Mesenchymal stem cell (in vitro differentiated cells and primary cell): ENCODE data around the gene BAZ2A.

Source experiments
- DNase-seq: peaks from one replicate; pipeline ENCODE4 v3.0.0-alpha.2; 2013
- H2AFZ ChIP-seq: one replicate; pipeline ENCODE4 v1.6.1; 2013; ENCODE audit warnings: low read depth, mild to moderate bottlenecking, control low read depth, inconsistent platforms, low read length, moderate library complexity
- H2AK5ac ChIP-seq: 2 replicates; pipeline ENCODE4 v1.6.1; 2013; ENCODE audit warnings: low read length, moderate library complexity, mild to moderate bottlenecking, inconsistent platforms; ENCODE audit not compliant: severe bottlenecking
- H2BK120ac ChIP-seq: one replicate; pipeline ENCODE4 v1.6.1; 2013; ENCODE audit warnings: low read depth, mild to moderate bottlenecking, inconsistent platforms, low read length, moderate library complexity
- H2BK12ac ChIP-seq, 2 experiments: one replicate each; pipeline ENCODE4 v1.6.1; 2013; ENCODE audit warnings: inconsistent platforms in 2 of 2, low read length in 2 of 2, mild to moderate bottlenecking in 2 of 2, moderate library complexity in 2 of 2, control low read depth in 1 of 2
- H2BK15ac ChIP-seq: one replicate; pipeline ENCODE4 v1.6.1; 2013; ENCODE audit warnings: mild to moderate bottlenecking, low read depth, inconsistent platforms; ENCODE audit not compliant: poor library complexity, severe bottlenecking
- H2BK5ac ChIP-seq: 2 replicates; pipeline ENCODE4 v1.6.1; 2013; ENCODE audit warnings: low read depth, mild to moderate bottlenecking, low read length, control low read depth, inconsistent platforms; ENCODE audit not compliant: poor library complexity, severe bottlenecking
- H3K14ac ChIP-seq, 2 experiments: one replicate each; pipeline ENCODE4 v1.6.1; 2013; ENCODE audit warnings: inconsistent platforms in 2 of 2, low read length in 2 of 2, control low read depth in 1 of 2, mild to moderate bottlenecking in 1 of 2, moderate library complexity in 1 of 2
- H3K18ac ChIP-seq, 2 experiments: one replicate each; pipeline ENCODE4 v1.6.1; 2013; ENCODE audit warnings: inconsistent platforms in 2 of 2, low read length in 2 of 2, control low read depth in 1 of 2, low read depth in 1 of 2, mild to moderate bottlenecking in 1 of 2
- H3K23ac ChIP-seq, 2 experiments: one replicate each; pipeline ENCODE4 v1.6.1; 2013; ENCODE audit warnings: inconsistent platforms in 2 of 2, low read length in 2 of 2, mild to moderate bottlenecking in 2 of 2, moderate library complexity in 2 of 2, control low read depth in 1 of 2
- H3K27ac ChIP-seq: 2 replicates; pipeline ENCODE4 v1.5.1; 2013; ENCODE audit warnings: mild to moderate bottlenecking, moderate library complexity, low read length, control low read depth, inconsistent platforms; ENCODE audit not compliant: poor library complexity, severe bottlenecking
- H3K27me3 ChIP-seq, 2 experiments: 2 replicates each; pipeline versions ENCODE4 v1.6.1 to v1.7.0; 2013; ENCODE audit warnings: low read length in 2 of 2, mild to moderate bottlenecking in 2 of 2, moderate library complexity in 2 of 2, control low read depth in 1 of 2, inconsistent platforms in 1 of 2; ENCODE audit not compliant: control insufficient read depth in 1 of 2, insufficient read depth in 1 of 2
- H3K36me3 ChIP-seq, 2 experiments: 2 replicates each; pipeline versions ENCODE4 v1.6.1 to v1.7.0; 2013; ENCODE audit warnings: low read length in 2 of 2, control low read depth in 1 of 2, inconsistent platforms in 1 of 2, low read depth in 1 of 2, mild to moderate bottlenecking in 1 of 2; ENCODE audit not compliant: insufficient read depth in 2 of 2, control insufficient read depth in 1 of 2
- H3K4ac ChIP-seq, 2 experiments: one replicate each; pipeline ENCODE4 v1.6.1; 2013; ENCODE audit warnings: inconsistent platforms in 2 of 2, low read length in 2 of 2, mild to moderate bottlenecking in 2 of 2, moderate library complexity in 2 of 2, control low read depth in 1 of 2, low read depth in 1 of 2
- H3K4me1 ChIP-seq: 2 replicates; pipeline ENCODE4 v1.6.1; 2013; ENCODE audit warnings: low read depth, low read length, control low read depth; ENCODE audit not compliant: control insufficient read depth, insufficient read depth
- H3K4me2 ChIP-seq: 2 replicates; pipeline ENCODE4 v1.6.1; 2013; ENCODE audit warnings: low read length, mild to moderate bottlenecking, inconsistent platforms; ENCODE audit not compliant: poor library complexity, severe bottlenecking
- H3K4me3 ChIP-seq, 2 experiments: 2 replicates each; pipeline versions ENCODE4 v1.5.1 to v1.7.0; 2013; ENCODE audit warnings: low read length in 2 of 2, mild to moderate bottlenecking in 2 of 2, control low read depth in 1 of 2, low read depth in 1 of 2; ENCODE audit not compliant: insufficient read depth in 1 of 2
- H3K79me1 ChIP-seq: replicated peaks from 2 replicates; pipeline ENCODE4 v1.6.1; 2013; ENCODE audit warnings: mild to moderate bottlenecking, control low read depth, low read length, inconsistent platforms; ENCODE audit not compliant: poor library complexity, severe bottlenecking
- H3K9ac ChIP-seq: 2 replicates; pipeline ENCODE4 v1.7.0; 2013; ENCODE audit warnings: mild to moderate bottlenecking, low read length, moderate library complexity
- H3K9me3 ChIP-seq: 2 replicates; pipeline ENCODE4 v1.7.0; 2013; ENCODE audit warnings: mild to moderate bottlenecking, low read length; ENCODE audit not compliant: control insufficient read depth
- H4K8ac ChIP-seq: one replicate; pipeline ENCODE4 v1.6.1; 2013; ENCODE audit warnings: inconsistent platforms, mild to moderate bottlenecking, low read length, moderate library complexity
- H4K91ac ChIP-seq: one replicate; pipeline ENCODE4 v1.6.1; 2013; ENCODE audit warnings: mild to moderate bottlenecking, low read length, inconsistent platforms
- WGBS: methylation state at CpG from one replicate; pipeline ENCODE4 v1.1.7; 2013; ENCODE audit warnings: mixed read lengths; 5-methylcytosine and 5-hydroxymethylcytosine counted together

BAZ2A gene

DNA sequence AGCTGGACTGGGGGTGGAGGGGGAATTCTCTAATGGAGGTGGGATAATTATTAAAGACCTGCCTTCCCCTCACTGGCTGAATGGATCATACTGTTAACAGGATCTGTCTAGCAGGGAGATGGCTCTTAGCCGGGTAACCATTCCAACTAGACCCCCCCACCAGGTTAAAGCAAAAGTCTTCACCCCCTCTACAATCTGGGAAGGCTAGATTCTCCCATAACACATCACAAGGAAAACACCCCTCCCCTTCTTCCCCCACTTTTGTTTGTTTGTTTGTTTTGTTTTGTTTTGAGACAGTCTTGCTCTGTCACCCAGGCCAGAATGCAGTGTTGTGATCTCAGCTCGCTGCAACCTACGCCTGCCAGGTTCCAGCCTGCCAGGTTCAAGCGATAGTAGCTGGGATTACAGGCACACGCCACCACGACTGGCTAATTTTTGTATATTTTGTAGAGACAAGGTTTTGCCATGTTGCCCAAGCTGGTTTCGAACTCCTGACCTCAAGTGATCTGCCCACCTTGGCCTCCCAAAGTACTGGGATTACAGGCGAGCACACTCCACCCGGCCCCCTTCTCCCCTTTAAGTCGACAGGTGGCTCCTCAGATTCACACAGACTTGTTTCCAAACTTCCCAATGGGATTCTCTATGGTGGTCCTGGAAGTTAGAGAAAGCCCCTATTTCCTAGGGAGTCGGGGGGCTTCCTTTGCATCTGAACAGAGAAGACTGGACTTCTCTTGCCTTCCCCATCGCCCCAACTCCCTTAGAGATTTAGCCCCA is 3.5 kb upstream of the BAZ2A start:
- DNase-seq: peak; percentile 8

DNA sequence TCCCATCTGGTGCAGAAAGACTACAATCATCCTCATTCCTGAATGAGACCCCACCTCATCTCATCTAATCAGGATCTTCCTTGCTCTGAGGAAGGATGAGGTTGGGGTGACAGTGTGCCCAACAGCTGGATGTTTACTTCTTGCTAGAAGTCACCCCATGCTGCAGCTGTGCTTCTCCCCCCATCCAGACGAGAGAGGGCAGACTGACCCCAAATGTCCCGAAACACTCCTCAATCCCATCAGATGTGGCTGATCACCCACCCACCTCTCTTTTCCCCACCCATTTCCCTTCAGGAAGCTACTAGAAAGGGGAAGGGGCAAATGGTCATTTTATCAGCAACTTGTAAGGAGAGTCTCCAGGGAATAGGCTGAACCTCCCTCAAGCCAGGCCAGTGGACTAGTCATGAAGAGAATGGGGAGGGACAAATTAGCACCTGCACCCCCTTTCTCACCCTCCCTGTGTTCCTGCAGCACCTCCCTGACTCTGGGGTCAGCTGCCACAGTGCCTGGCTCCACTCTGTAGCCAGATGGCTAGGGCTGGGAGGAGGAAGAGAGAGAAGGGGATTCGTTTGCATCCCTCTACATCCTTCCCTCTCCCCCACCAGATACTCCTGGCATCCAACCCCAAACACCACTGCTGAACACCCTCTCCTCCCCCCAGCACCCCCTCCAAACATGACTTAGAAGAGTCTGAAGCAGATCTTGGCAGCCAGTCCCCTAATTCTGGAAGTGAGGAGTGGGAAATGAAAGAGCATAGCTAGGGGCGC is 2.8 kb upstream of the BAZ2A start:
- H3K9ac ChIP-seq: peak overlapping the region; percentile 96
- peak overlapping the region in 1 of 2 experiments; percentile 90 for H3K4me3 ChIP-seq
- H4K91ac ChIP-seq: no peak overlapping the region
- no peaks in the 10 kb centered on the region for H3K9me3 ChIP-seq
- no peak overlapping the region for H3K14ac ChIP-seq
- H3K27ac ChIP-seq: no peak overlapping the region
- no peak overlapping the region for H4K8ac ChIP-seq
- no peak overlapping the region for H2BK15ac ChIP-seq
- no peak overlapping the region for H2AFZ ChIP-seq
- H3K23ac ChIP-seq: no peak overlapping the region
- peak; percentile 8 for DNase-seq
- WGBS: 80% methylated on average over 1 of the region's 4 CpGs
- H3K4ac ChIP-seq: no peak overlapping the region
- H2BK120ac ChIP-seq: no peak overlapping the region
- no peak overlapping the region for H3K18ac ChIP-seq
- H2BK12ac ChIP-seq: peak overlapping the region in 1 of 2 experiments; percentile 37
- H3K79me1 ChIP-seq: peaks cover 15% of the 10 kb centered on the region
- peaks cover 27% of the 10 kb centered on the region for H3K4me1 ChIP-seq
- peak overlapping the region; percentile 17 for H3K4me2 ChIP-seq
- no peaks in the 10 kb centered on the region for H3K27me3 ChIP-seq
- no peak overlapping the region for H2AK5ac ChIP-seq
- H2BK5ac ChIP-seq: no peak overlapping the region
- peaks cover 4 to 7% of the 10 kb centered on the region in 2 experiments for H3K36me3 ChIP-seq

More for the DNA sequence above, 3.5 kb upstream of the BAZ2A start:
- no peaks in the 10 kb centered on the region for H3K9me3 ChIP-seq
- H3K27ac ChIP-seq: no peak overlapping the region
- peak overlapping the region; percentile 63 for H2BK15ac ChIP-seq
- no peak overlapping the region for H4K8ac ChIP-seq
- H3K14ac ChIP-seq: no peak overlapping the region
- peak overlapping the region in 1 of 2 experiments; percentile 10 for H2BK12ac ChIP-seq
- peaks cover 15% of the 10 kb centered on the region for H3K79me1 ChIP-seq
- peaks cover 11 to 15% of the 10 kb centered on the region in 2 experiments for H3K36me3 ChIP-seq
- peak overlapping the region; percentile 89 to 90 for H3K4me3 ChIP-seq
- peaks cover 27% of the 10 kb centered on the region for H3K4me1 ChIP-seq
- peak overlapping the region; percentile 52 for H4K91ac ChIP-seq
- H3K4me2 ChIP-seq: peak overlapping the region; percentile 95
- H2BK120ac ChIP-seq: no peak overlapping the region
- H3K4ac ChIP-seq: peak overlapping the region in 1 of 2 experiments; percentile 24
- no peak overlapping the region for H2AK5ac ChIP-seq
- no peak overlapping the region for H2BK5ac ChIP-seq
- H3K23ac ChIP-seq: no peak overlapping the region
- 53% methylated on average over 8 of the region's 12 CpGs for WGBS
- H3K9ac ChIP-seq: peak overlapping the region; percentile 96
- no peak overlapping the region for H2AFZ ChIP-seq
- no peaks in the 10 kb centered on the region for H3K27me3 ChIP-seq
- H3K18ac ChIP-seq: peak overlapping the region in 1 of 2 experiments; percentile 73

DNA sequence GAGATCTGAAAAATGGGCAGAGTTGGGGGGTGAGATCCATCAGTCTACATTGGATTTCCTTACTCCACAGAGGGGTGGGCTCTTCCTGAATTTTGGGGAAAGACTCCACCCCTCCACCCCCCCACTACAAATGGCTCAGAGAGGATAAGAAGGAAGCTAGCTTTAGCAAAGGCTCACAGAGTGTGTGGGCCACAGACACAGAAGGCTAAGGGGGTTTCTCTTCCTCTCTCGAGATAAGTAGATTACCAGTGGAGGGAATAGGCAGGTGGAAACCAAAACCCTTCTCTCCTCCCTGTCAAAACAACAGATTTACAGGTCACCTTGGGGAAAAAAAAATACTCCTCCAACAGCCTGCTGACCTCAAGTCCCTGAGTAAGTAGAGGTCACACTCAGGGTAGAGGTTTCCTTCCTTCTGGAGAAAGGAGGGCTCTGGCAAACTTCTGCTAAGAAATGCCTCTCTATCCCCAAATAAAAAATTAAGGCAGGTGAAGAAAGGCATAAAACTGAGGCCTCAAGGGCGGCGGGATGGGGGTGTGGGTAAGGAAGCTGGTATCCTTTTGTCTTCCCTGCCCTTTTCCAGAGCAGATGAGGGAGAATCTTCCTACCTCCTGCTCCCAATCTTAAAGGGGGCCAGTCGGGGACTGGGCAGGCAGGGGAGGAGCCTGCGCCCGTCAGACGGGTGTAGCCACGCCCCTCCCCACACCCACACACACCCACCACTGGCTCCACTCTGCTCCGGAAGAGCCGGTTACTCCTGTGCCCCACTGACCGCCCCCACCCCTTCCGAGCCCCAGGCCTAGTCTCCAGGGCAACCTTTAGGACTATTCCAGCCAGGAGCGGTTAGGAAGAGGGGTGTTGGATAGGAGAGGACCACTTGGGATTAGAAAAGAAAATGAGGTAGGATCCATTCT is 1.9 kb upstream of the BAZ2A start:
- Histone ChIP-seq H3K27me3 (no peaks in the 10 kb centered on the region), H3K9ac (peak overlapping the region; percentile 96), H3K4ac (no peak overlapping the region), H3K36me3 (peaks cover 3 to 9% of the 10 kb centered on the region in 2 experiments), H2BK5ac (no peak overlapping the region), H3K9me3 (no peaks in the 10 kb centered on the region), H3K27ac (no peak overlapping the region), H2BK15ac (no peak overlapping the region), H3K4me1 (peaks cover 30% of the 10 kb centered on the region), H2AFZ (no peak overlapping the region), H2AK5ac (peak overlapping the region; percentile 13), H3K23ac (no peak overlapping the region), H3K4me3 (peak overlapping the region; percentile 3 to 90), H4K8ac (no peak overlapping the region), H3K14ac (no peak overlapping the region), H3K18ac (no peak overlapping the region), H2BK120ac (no peak overlapping the region), H3K79me1 (peaks cover 15% of the 10 kb centered on the region), H4K91ac (no peak overlapping the region), H2BK12ac (peak overlapping the region in 1 of 2 experiments; percentile 40), H3K4me2 (peak overlapping the region; percentile 55)
- WGBS: 3% methylated on average over 5 of the region's 13 CpGs
- peak; percentile 58 for DNase-seq
